HL-60 (cell line): ENCODE data around the gene STXBP5.
"Not testable (repeated sequence)": the region's sequence is repeated elsewhere in the genome, so short reads cannot be mapped to it uniquely, and the experiment has no call there.

Experiments
- DNase-seq, 2 experiments: peaks; one replicate each; pipeline ENCODE4 v3.0.0-alpha.2; 2010 to 2020; ENCODE audit warnings: low read depth in 1 of 2, low spot score in 1 of 2
- H3K27ac ChIP-seq: fragments of 250-450 bp; sonication (Bioruptor Pico); replicated peaks from 2 replicates; pipeline ENCODE4 v1.5.1; 2020; ENCODE audit warnings: mild to moderate bottlenecking, moderate library complexity
- H3K27me3 ChIP-seq: fragments of 250-450 bp; sonication (Bioruptor Pico); 2 replicates; pipeline ENCODE4 v1.5.1; 2021; ENCODE audit warnings: mild to moderate bottlenecking, moderate library complexity; ENCODE audit not compliant: insufficient read depth, poor library complexity, severe bottlenecking
- H3K4me3 ChIP-seq: replicated peaks from 2 replicates; pipeline ENCODE4 v1.5.1; 2011; ENCODE audit warnings: mild to moderate bottlenecking, control low read depth, low read length; ENCODE audit not compliant: insufficient read depth
- CTCF ChIP-seq: IDR thresholded peaks from one replicate; pipeline ENCODE4 v1.5.1; 2011; ENCODE audit warnings: low read length, control low read depth, inconsistent platforms; ENCODE audit not compliant: insufficient read depth
- GABPA ChIP-seq: IDR thresholded peaks from 2 replicates; pipeline ENCODE4 v1.6.1; 2012; ENCODE audit warnings: low read depth
- POLR2AphosphoS5 ChIP-seq: IDR thresholded peaks from 2 replicates; pipeline ENCODE4 v1.6.1; 2012; ENCODE audit warnings: low read depth
- REST ChIP-seq: IDR thresholded peaks from 2 replicates; pipeline ENCODE4 v1.6.1; 2012; ENCODE audit warnings: low read depth; ENCODE audit not compliant: insufficient replicate concordance
- SPI1 ChIP-seq: IDR thresholded peaks from 2 replicates; pipeline ENCODE4 v1.6.1; 2012; ENCODE audit warnings: low read depth, mild to moderate bottlenecking, borderline replicate concordance

STXBP5 gene

GRCh38 chr6:147372806-147373205 is 168.6 kb downstream of the STXBP5 start:
- no peak overlapping the region for H3K27ac ChIP-seq
- no peak for DNase-seq
- no peak overlapping the region for H3K4me3 ChIP-seq
- no peaks in the 10 kb centered on the region for H3K27me3 ChIP-seq
- TF ChIP-seq POLR2AphosphoS5: no peak
- no peak for TF ChIP-seq SPI1
- no peak for TF ChIP-seq GABPA
- no peak for TF ChIP-seq REST
- TF ChIP-seq CTCF: no peak

GRCh38 chr6:147378819-147379218 is 174.6 kb downstream of the STXBP5 start:
- Histone ChIP-seq H3K27me3 (no peaks in the 10 kb centered on the region), H3K27ac (no peak overlapping the region), H3K4me3 (no peak overlapping the region)
- TF ChIP-seq CTCF (no peak), GABPA (no peak), SPI1 (no peak), REST (no peak), POLR2AphosphoS5 (no peak)
- DNase-seq: no peak

- H3K4me3 ChIP-seq, DNase-seq, H3K27ac ChIP-seq, H3K27me3 ChIP-seq: not testable (repeated sequence)
Observed at GRCh38 chr6:147380841-147381240, 176.6 kb downstream of the STXBP5 start.

GRCh38 chr6:147381712-147382111 is 177.5 kb downstream of the STXBP5 start:
- Histone ChIP-seq H3K27me3 (no peaks in the 10 kb centered on the region), H3K27ac (no peak overlapping the region), H3K4me3 (no peak overlapping the region)
- TF ChIP-seq CTCF: no peak
- no peak for DNase-seq
